IPS DF 4.7 (cell line): ENCODE data around the gene BACH2.
"Not testable (repeated sequence)": the region's sequence is repeated elsewhere in the genome, so short reads cannot be mapped to it uniquely, and the experiment has no call there.

Experiments used
- DNase-seq: peaks from one replicate; pipeline ENCODE4 v3.0.0-alpha.2; 2013; ENCODE audit warnings: low spot score; ENCODE audit errors: extremely low read depth

Gene BACH2

GRCh38 chr6:89972025-89972381 is 324.6 kb downstream of the BACH2 start:
- DNase-seq: no peak

DNA sequence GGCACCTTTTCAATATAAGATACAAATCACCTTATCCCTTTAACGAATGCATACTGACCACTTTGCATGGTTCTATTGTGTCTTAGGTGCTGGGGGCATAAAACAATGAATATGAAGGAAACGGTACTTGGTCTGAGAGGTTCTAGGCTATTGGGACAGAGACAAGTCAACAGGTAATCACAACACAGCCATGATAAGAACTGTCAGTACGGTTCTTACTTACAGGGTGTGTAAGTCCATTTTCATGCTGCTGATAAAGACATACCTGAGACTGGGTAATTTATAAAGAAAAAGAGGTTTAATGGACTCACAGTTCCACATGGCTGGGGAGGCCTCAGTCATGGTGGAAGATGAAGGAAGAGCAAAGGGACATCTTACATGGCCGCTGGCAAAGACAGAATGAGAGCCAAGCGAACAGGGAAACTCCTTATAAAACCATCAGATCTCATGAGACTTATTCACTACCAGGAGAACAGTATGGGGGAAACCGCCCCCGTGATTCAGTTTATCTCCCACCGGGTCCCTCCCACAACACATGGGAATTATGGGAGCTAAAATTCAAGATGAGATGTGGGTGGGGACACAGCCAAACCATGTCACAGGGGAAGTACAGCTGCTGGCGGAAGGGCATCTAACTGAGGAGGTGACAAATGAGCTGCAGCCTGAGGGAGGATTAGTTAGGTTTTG is 325.2 kb downstream of the BACH2 start:
- DNase-seq: not testable (repeated sequence)

DNA sequence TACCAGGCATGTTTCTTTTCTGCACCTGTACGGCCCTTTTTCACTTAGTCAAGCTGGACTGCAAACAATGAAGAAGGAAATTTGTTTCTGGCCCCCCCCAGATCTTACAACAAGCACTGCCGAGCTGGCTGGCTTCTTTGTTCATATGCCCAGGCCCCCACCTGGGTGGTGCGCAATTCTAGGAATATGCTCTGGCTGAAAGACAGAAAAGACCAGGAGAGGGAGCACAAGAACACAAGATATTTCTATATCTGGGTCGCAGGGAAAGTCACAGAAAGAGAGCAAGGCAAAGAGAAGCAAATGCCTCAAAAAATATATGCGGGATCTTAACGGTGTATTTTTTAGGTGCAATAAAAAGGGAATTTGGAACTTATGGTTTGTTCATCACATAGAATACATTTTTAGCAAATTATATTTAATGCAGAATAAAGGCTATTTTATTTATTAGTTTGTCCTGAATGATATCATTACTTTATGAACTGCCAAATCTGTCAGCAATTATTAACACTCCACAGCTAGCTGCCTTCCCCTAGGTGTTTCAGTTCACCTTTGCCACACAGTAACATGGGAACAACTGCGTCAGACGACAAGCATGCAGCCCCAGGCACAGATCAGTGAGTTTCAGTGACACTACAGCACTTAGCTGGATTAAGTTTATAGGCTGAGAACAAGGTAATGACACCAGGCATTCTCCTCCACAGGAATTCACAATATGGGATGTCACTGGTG is 325.9 kb downstream of the BACH2 start:
- no peak for DNase-seq

DNA sequence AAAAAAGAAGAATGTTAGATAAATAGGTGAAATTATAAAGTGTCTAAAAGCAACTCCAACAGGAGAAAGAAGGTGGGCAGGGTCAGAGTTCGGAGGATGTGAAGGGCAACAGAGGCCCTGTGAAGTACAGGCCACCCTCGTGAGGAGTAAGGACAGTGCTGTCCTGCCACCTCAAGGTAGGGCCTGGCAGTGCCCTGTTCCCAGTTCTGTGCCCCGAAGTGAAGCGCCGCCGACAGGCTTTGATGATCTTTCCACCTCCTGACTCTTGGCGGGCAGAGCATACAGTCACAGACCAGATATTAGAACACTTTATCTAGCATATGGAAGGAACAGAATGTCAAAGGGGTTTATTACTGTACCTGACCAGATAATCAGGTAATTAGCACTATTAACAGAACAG is 326.6 kb downstream of the BACH2 start:
- DNase-seq: no peak

DNA sequence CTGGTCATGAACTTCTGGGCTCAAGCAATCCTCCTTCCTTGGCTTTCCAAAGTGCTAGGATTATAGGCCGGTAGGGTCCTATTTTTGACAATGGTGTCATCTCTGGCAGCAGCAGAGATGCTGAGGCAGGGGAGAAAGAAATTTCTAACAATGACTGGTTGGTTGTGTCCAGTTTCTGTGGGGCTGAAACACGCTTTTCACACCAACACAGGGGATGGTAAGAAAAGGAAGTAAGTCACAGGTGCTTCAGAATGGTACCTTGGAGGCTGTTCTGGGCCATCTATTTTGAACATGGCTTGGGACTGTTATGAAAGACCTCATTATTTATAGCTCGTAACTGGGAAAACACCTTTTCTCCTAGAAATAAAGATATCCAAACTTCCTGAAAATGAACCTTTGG is 329.7 kb downstream of the BACH2 start:
- DNase-seq: no peak

DNA sequence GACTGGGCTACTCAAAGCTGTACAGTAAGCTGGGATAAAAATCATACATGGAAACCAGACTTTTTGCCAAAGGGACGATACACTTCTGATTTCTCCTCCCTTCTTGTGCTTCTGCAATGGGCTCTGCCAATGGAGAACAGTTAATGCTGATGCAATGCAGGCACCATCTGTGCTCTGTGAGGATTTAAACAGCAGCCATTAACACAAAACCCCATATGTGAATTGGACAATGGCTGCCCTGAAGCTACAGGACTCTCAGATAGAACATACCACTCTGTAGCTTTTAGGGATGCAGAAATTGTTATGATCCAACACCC is 330.5 kb downstream of the BACH2 start:
- DNase-seq: no peak

DNA sequence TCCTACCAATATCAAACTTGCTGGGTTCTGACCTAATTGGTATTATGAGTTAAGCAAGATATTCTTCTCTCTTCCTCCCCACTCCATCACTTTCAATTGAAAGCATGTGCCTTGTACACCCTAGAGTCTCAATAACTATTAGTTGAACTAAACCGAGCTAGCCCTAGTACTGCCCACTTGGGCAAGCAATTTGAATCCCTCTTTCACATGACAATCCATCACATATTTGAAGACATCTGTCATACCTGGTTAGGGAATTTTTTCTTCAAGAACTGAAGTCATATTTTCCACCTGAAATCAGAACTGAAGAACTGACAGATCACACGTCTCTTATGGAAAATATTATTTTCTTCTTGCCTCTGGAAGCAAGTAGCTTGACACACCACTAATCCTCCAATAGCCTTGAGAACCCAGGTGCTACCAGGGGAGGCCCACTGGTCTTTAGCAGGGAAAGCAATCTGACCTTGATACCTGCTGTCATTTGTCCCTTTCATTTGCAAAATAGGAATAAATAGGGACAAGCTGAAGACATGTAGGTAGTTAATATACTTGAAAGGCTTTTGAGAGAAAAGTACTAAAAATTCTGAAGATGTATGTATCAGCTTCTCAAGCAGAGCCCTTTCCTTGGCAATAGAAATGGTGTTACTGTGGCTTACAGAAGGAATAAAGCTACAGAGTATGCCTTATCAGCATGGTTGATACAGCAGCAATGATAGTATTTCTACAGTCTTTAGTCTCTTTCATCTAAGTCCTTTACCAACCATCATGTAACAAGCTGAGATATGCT is 331.0 kb downstream of the BACH2 start:
- no peak for DNase-seq

- no peak for DNase-seq
Measured at GRCh38 chr6:89963391-89963790, 333.3 kb downstream of the BACH2 start.

DNA sequence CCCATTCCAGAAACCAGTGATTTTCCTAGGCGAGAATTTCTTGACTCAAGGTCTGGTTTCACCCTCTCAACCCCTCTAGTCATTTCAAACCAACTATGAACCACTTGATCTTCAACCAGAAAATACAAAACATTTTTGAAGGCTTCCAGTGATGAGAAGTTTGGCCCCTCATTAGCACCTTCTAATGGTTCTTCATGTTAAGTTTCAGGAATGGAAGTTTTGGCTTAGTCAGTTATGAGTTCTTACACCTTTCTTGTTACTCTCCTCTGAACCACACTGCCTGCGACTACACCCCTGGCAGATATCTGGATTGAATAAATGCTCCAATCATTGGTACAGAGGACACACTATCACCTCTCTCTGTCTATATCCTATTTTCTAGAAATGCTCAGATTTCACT is 335.2 kb downstream of the BACH2 start:
- DNase-seq: no peak

- DNase-seq: no peak
Measured at GRCh38 chr6:89959883-89960282, 336.8 kb downstream of the BACH2 start.

- DNase-seq: no peak
Measured at GRCh38 chr6:89956182-89956581, 340.5 kb downstream of the BACH2 start.

DNA sequence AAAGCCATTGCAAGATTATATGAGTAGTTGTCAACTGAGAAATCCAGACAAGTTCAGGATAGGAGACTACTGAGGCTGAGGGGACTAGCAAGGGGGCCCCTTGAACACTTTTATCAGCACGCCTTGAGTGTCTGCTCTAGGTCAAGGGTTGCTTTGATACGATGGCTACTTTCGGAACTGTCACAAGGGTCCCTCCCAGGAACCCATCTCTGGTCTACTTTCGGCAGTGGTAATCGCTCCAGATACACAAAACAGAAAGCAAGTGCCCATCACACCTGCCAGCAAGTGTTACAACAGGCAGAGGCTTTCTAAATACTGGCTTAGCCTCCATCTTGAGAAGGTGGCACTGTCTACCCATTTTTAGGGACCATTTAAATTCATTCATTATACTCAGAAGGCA is 341.3 kb downstream of the BACH2 start:
- no peak for DNase-seq

- DNase-seq: no peak
Measured at GRCh38 chr6:89954721-89955148, 341.9 kb downstream of the BACH2 start.

- no peak for DNase-seq
Measured at GRCh38 chr6:89952686-89953085, 344.0 kb downstream of the BACH2 start.

GRCh38 chr6:89952105-89952671 is 344.5 kb downstream of the BACH2 start:
- no peak for DNase-seq

DNA sequence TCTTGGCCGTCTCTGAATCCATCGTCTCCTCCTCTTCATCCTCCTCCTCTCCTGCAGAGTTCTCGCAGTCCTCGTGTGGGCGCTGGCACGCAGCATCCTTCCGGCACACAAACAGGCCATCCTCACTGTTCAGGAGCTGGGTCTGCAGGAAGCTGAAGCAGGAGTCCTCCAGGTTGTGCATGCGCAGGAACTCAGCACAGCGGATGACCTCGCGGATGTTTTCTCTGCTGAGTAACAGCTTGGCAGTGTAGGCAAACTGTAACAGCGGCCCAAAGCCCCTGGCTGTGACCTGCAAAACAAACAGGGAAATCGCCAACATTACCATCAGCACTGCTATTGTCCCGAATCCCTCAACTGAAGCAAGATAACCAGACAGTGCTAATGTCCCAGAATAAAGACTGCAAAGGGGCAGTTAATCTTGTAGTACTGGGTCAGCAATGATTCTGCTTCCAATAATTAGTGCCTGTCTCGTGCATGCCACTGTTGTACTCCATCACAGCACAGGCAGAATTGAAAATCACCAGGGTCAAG is 345.0 kb downstream of the BACH2 start:
- DNase-seq: no peak

DNA sequence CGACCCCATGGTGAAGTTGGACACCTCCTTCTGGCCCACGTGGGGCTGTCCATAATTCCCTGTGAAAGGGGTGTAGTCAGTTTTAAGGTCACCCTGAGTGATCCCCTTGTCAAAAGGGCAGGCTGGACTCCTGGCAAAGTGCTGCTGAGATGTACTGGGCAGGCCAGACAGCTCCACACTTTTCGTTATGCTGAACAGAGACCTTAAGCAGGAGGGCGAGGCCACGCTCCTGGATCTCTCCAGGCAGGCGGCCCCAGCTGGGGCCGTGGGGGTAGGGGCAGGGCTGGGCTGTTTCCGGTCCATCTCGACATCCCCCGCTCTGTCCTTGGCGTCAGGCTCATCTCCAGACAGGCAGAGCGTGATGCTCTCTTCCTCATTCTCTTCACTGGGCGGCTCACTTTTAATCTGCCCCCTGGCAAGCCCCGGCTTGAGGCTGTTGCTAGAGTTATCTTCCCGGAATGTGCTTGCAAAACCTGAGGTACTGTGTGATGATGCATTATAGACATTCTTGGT is 345.7 kb downstream of the BACH2 start:
- no peak for DNase-seq

- no peak for DNase-seq
Measured at GRCh38 chr6:89950446-89950845, 346.2 kb downstream of the BACH2 start.

- DNase-seq: no peak
Measured at GRCh38 chr6:89948876-89949275, 347.8 kb downstream of the BACH2 start.

GRCh38 chr6:89944826-89945407 is 351.7 kb downstream of the BACH2 start:
- no peak for DNase-seq

- no peak for DNase-seq
Measured at GRCh38 chr6:89944181-89944755, 352.4 kb downstream of the BACH2 start.
